GM12878 (cell line): ENCODE results near the gene HMCN2. TPM values are rescaled to one million over a fixed set of nuclear protein-coding genes. Genes with fewer than 3 reads are reported as not detected.

Experiments
- ATAC-seq: fragments of 200-7000 bp; cut with Tn5 transposase; 3 replicates; pipeline ENCODE4 v1.9.1; 2020; ENCODE audit warnings: mild to moderate bottlenecking, moderate library complexity
- BruUV-seq: library from RNA; stranded (reverse); fragments of 400-500 nt; replicated peaks from 2 replicates; lab custom pipeline; 2021; lab: Mats Ljungman, UMichigan
- CTCF ChIA-PET: fragments of 300-600 bp; sonication (Branson Sonifier 250); formaldehyde crosslinking; extraction: SDS; loops from one replicate; lab custom pipeline; 2021; ENCODE audit warnings: inconsistent platforms; lab: Yijun Ruan, JAX
- POLR2A ChIA-PET: fragments of 350-600 bp; formaldehyde crosslinking; extraction: SDS; loops from one replicate; lab custom pipeline; 2021; ENCODE audit warnings: inconsistent platforms; lab: Charles Lee
- RAD21 ChIA-PET: fragments of 300-600 bp; sonication (Branson Sonifier 250); formaldehyde crosslinking; loops from one replicate; lab custom pipeline; 2023; ENCODE audit warnings: antibody characterized with exemption; ENCODE audit not compliant: unreplicated experiment; lab: Charles Lee
- SMC1A ChIA-PET: fragments of 300-600 bp; sonication (Branson Sonifier 250); formaldehyde crosslinking; loops from one replicate; lab custom pipeline; 2023; ENCODE audit not compliant: unreplicated experiment, uncharacterized antibody; lab: Charles Lee
- DNase-seq: peaks from one replicate; pipeline ENCODE4 v3.0.0-alpha.2; 2011; ENCODE audit warnings: low read depth, low spot score
- FAIRE-seq: peaks from 3 replicates; lab custom pipeline; 2011; peaks lifted over from hg19 to GRCh38; lab: Jason Lieb, UNC
- H2AFZ ChIP-seq: 2 replicates; pipeline ENCODE4 v1.6.0; 2011; ENCODE audit warnings: low read depth, low read length, control low read depth; ENCODE audit not compliant: control insufficient read depth
- H3K27ac ChIP-seq: 2 replicates; pipeline ENCODE4 v1.5.1; 2011; ENCODE audit warnings: control low read depth; ENCODE audit not compliant: control insufficient read depth, insufficient read depth
- H3K27me3 ChIP-seq, 2 experiments: replicated peaks in 1 of 2; 2 replicates each; pipeline versions ENCODE4 v1.6.0 to v1.6.1; 2011; ENCODE audit warnings: low read length in 1 of 2; ENCODE audit not compliant: control insufficient read depth in 2 of 2, insufficient read depth in 2 of 2
- H3K36me3 ChIP-seq, 2 experiments: 2 replicates each; pipeline ENCODE4 v1.5.1; 2011; ENCODE audit warnings: low read length in 1 of 2; ENCODE audit not compliant: control insufficient read depth in 2 of 2, insufficient read depth in 2 of 2
- H3K4me1 ChIP-seq: 2 replicates; pipeline ENCODE4 v1.6.1; 2011; ENCODE audit warnings: mild to moderate bottlenecking, low read length, moderate library complexity, mixed read lengths; ENCODE audit not compliant: control insufficient read depth, insufficient read depth
- H3K4me2 ChIP-seq: 2 replicates; pipeline ENCODE4 v1.6.0; 2011; ENCODE audit warnings: control low read depth; ENCODE audit not compliant: control insufficient read depth, insufficient read depth
- H3K4me3 ChIP-seq: fragments of 200-600 bp; sonication (generic); 2 replicates; pipeline ENCODE4 v1.5.1; 2016
- H3K79me2 ChIP-seq: 2 replicates; pipeline ENCODE4 v1.6.0; 2011; ENCODE audit warnings: low read length; ENCODE audit not compliant: control insufficient read depth, insufficient read depth
- H3K9ac ChIP-seq: 2 replicates; pipeline ENCODE4 v1.8.0; 2011; ENCODE audit warnings: low read length, control low read depth, mixed read lengths; ENCODE audit not compliant: control insufficient read depth, insufficient read depth
- H3K9me3 ChIP-seq: replicated peaks from 3 replicates; pipeline ENCODE4 v1.5.1; 2011; ENCODE audit warnings: mild to moderate bottlenecking, low read length; ENCODE audit not compliant: control insufficient read depth, insufficient read depth
- H4K20me1 ChIP-seq: 2 replicates; pipeline ENCODE4 v1.6.0; 2011; ENCODE audit not compliant: control insufficient read depth, insufficient read depth
- ASH2L ChIP-seq: fragments of 300-600, 200-600 bp; sonication (generic); IDR thresholded peaks from 2 replicates; pipeline ENCODE4 v1.6.1; 2017; ENCODE audit warnings: low read depth, mild to moderate bottlenecking, borderline replicate concordance
- DPF2 ChIP-seq: fragments of 450-650 bp; IDR thresholded peaks from 2 replicates; pipeline ENCODE4 v1.6.1; 2017; ENCODE audit warnings: mild to moderate bottlenecking
- GATAD2B ChIP-seq: fragments of 450-650 bp; conservative IDR thresholded peaks from 2 replicates; pipeline ENCODE4 v1.6.1; 2017; ENCODE audit warnings: low read depth, mild to moderate bottlenecking, moderate library complexity
- POU2F2 ChIP-seq: IDR thresholded peaks from 3 replicates; pipeline ENCODE4 v1.6.1; 2011; ENCODE audit warnings: low read depth, mild to moderate bottlenecking, low read length, borderline replicate concordance
- SIX5 ChIP-seq: IDR thresholded peaks from 2 replicates; pipeline ENCODE4 v1.6.1; 2011; ENCODE audit warnings: mild to moderate bottlenecking, low read depth, low read length, moderate library complexity; ENCODE audit not compliant: severe bottlenecking
- SMAD5 ChIP-seq: IDR thresholded peaks from 2 replicates; pipeline ENCODE4 v1.6.1; 2016; ENCODE audit warnings: antibody characterized with exemption, low read depth
- SUPT20H ChIP-seq: IDR thresholded peaks from 2 replicates; pipeline ENCODE4 v1.6.1; 2011; ENCODE audit warnings: low read depth, mild to moderate bottlenecking, low read length, moderate library complexity, borderline replicate concordance; ENCODE audit not compliant: control insufficient read depth
- SUZ12 ChIP-seq: fragments of 200-600 bp; sonication (generic); IDR thresholded peaks from one replicate; pipeline ENCODE4 v1.6.1; 2018; ENCODE audit warnings: antibody characterized with exemption, mild to moderate bottlenecking; ENCODE audit not compliant: unreplicated experiment
- TBL1XR1 ChIP-seq: IDR thresholded peaks from 2 replicates; pipeline ENCODE4 v1.6.1; 2012; ENCODE audit warnings: low read depth, low read length, improper control_type of control experiment
- YY1 ChIP-seq: IDR thresholded peaks from 2 replicates; pipeline ENCODE4 v1.6.1; 2011; ENCODE audit warnings: low read depth, mild to moderate bottlenecking, low read length
- ZBTB40 ChIP-seq: fragments of 450-650 bp; IDR thresholded peaks from 2 replicates; pipeline ENCODE4 v1.6.1; 2016; ENCODE audit warnings: mild to moderate bottlenecking, moderate library complexity, borderline replicate concordance
- ZNF592 ChIP-seq: fragments of 450-650 bp; IDR thresholded peaks from 2 replicates; pipeline ENCODE4 v1.6.1; 2017; ENCODE audit warnings: mild to moderate bottlenecking, moderate library complexity
- ZNF622 ChIP-seq: fragments of 450-650 bp; IDR thresholded peaks from 2 replicates; pipeline ENCODE4 v1.6.1; 2017; ENCODE audit warnings: mild to moderate bottlenecking, inconsistent platforms
- WGBS: methylation state at CpG from one replicate; pipeline ENCODE4 v1.1.6; 2016; ENCODE audit warnings: low lambda C conversion rate; ENCODE audit not compliant: insufficient replicate concordance, insufficient coverage; ENCODE audit errors: missing lambda C conversion rate; 5-methylcytosine and 5-hydroxymethylcytosine counted together
- in situ Hi-C: fragments of 300-500 bp; cut with MboI; formaldehyde crosslinking; loops from 9 replicates; pipeline ENCODE4 v1.14.3; 2018; ENCODE audit warnings: mixed read lengths
- intact Hi-C: fragments of 100-400 bp; cut with micrococcal nuclease; formaldehyde crosslinking; loops from one replicate; pipeline ENCODE4 v1.14.2; 2022; ENCODE audit not compliant: unreplicated experiment
- polyA plus RNA-seq, 11 experiments: library from polyadenylated mRNA; depleted of rRNA in 4 of 11; unstranded in 6 of 11; stranded (reverse) in 5 of 11; fragments of >200 nt; fragmentation: Nextera tagmentation in 4 of 11; fragmentation: Illumina TruSeq in 1 of 11; extraction: Ambion mirVana in 4 of 11; extraction: Trizol in 1 of 11; gene quantifications; 1 replicate in 1 of 11; 2 replicates in 10 of 11; pipeline versions ENCODE4 v1.2.1 to v1.2.3, GENCODE V29; 2011 to 2016; ENCODE audit warnings: inconsistent platforms in 2 of 11, missing spikeins in 2 of 11, low read depth in 1 of 11
- total RNA-seq, 4 experiments: library from RNA; depleted of rRNA in 3 of 4; stranded (reverse); fragments of >200 nt in 3 of 4; fragmentation: Illumina TruSeq in 1 of 4; extraction: Trizol in 1 of 4; gene quantifications; 2 replicates each; pipeline versions ENCODE4 v1.2.1 to v1.2.3, GENCODE V29; 2013 to 2021

The HMCN2 gene
- total and polyA plus RNA-seq, 10 of the 15 experiments (the other 5 are each of a cell fraction or from before 2014, with no cell fraction given) = 0.04 TPM; not detected in 9

- SMC1A ChIA-PET = no interaction called here
- in situ Hi-C loops = no loop called here
- Histone ChIP-seq H3K27ac (no peak overlapping the region), H3K9ac (no peak overlapping the region), H4K20me1 (no peaks in the 10 kb centered on the region), H3K4me2 (no peak overlapping the region), H2AFZ (no peak overlapping the region), H3K4me3 (no peak overlapping the region), H3K9me3 (no peaks in the 10 kb centered on the region), H3K4me1 (no peaks in the 10 kb centered on the region), H3K27me3 (peaks cover 11 to 14% of the 10 kb centered on the region in 2 experiments), H3K36me3 (no peaks in the 10 kb centered on the region), H3K79me2 (no peaks in the 10 kb centered on the region)
- RAD21 ChIA-PET = no interaction called here
- TF ChIP-seq ASH2L (no peak), ZNF592 (no peak), ZBTB40 (no peak), POU2F2 (no peak), ZNF622 (no peak), SUPT20H (no peak), TBL1XR1 (no peak), SUZ12 (no peak), GATAD2B (no peak), SMAD5 (no peak), DPF2 (no peak), SIX5 (no peak), YY1 (no peak)
- no peak for ATAC-seq
- CTCF ChIA-PET = interaction anchor here (1.3 kb wide), 1 partner anchor 23 kb away, joined by 4 read pairs; no protein-coding TSS in a partner anchor
- DNase-seq = no peak
- 32% methylated on average over 33 of the region's 41 CpGs for WGBS
- no peak for FAIRE-seq
- POLR2A ChIA-PET = no interaction called here
- intact Hi-C loops = no loop called here
- BruUV-seq = no TSS peak
These were observed 907 bp downstream of the HMCN2 start for GRCh38 chr9:130266236-130267098.
